Stimulated activated CD4-positive, alpha-beta T cell treated with anti-CD3 and anti-CD28 coated beads, Interleukin-4, amount 100 ng/mL, for 4 hours (primary cell): ENCODE results near the gene HSD17B14.

ENCODE experiments used
- DNase-seq, 2 experiments: peaks; one replicate each; pipeline ENCODE4 v3.0.0-alpha.2; 2020

The HSD17B14 gene

DNA sequence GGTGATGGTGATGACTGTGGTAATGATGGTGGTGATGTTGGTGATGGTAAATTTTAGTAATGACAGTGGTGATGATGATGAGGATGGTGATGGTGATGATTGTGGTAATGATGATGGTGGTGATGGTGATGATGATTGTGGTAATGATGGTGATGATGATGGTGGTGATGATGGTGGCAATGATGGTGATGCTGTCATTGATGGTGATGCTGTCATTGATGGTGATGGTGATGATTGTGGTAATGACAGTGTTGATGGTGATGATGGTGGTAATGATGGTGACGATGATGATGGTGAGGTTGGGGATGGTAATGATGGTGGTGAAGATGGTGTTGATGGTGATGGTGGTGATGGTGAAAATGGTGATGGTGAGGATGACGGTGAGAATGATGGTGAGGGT, 13.8 kb downstream of the HSD17B14 start:
- DNase-seq, result no peak

DNA sequence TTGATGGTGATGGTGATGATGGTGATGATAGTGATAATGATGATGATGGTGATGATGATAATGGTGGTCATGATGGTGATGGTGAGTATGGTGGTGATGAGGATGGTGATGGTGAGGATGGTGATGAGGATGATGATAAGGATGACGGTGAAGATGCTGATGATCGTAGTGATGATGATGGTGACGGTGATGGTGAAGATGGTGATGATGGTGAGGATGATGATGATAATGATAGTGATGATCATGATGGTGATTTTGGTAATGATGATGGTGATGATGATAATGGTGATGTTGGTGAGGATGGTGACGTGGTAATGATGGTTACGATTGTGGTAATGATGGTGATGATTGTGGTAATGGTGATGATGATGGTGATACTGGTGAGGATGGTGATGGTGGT, 14.7 kb downstream of the HSD17B14 start:
- DNase-seq, result no peak

DNA sequence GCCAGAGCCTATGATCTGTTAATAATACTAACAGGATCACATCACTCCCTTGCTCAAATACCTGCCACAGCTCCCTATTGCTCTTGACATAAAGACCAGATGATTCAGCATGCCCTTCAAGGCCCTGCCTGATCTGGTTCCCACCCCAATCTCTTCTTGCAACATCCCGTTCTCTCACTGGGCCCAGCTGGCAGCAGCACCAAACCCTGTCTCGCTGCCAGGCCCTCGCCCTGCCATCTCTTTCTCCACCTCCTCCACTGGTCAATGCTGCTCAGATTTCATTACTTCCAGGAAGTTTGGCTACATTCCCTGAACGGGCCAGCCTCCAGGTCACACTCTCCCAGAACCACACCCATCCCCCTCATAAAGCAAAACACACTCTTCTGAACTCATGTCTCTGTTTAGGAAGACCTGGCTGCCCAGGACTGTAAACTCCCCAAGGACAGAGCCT, 16.9 kb downstream of the HSD17B14 start:
- no peak for DNase-seq

DNA sequence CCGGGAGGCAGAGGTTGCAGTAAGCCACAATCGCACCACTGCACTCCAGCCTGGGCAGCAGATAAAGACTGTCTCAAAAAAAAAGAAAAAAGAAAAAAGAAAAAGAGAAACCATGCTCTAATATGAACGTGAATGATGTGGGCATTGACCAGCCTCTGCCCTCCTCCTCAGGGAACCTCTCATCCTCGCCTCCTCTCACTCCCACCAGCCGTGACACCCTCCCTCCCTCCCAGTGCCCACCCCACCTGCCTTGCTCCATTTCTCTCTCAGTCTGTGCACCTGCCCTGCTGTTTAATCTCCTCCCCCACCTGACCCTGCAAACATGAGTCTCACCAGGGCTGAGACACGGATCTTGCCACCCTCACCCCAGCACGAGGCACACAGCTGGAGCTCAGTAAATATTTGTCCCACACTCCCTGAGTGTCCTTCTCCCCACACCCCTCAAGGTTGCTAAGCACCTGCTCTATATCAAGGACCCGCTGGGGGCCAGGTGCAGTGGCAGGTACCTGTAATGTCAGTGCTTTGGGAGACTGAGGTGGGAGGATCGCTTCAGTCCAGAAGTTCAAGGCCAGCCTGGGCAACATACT, 18.0 kb downstream of the HSD17B14 start:
- no peak for DNase-seq

DNA sequence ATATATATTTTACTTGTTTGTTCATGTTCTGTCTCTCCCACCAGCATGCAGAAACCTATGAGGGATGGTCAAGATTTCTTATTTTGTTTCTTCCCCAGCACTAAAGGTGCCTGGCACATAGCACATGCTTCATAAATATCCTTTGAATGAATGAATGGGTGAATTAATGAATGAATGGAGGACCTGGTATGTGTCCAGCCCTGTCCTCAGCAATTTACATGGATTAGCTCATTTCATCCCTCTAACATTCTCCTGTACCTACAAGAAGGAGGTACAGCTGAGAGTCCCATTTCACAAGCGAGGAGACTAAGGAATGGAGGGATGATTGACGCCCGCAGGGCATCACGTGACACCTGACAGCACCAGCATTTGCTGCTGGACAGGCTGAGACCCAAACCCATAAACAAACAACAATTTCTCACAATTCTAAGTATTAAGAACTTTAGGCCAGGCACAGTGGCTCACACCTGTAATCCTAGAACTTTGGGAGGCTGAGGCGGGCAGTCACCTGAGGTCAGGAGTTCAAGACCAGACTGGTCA, 18.6 kb downstream of the HSD17B14 start:
- DNase-seq, result no peak

DNA sequence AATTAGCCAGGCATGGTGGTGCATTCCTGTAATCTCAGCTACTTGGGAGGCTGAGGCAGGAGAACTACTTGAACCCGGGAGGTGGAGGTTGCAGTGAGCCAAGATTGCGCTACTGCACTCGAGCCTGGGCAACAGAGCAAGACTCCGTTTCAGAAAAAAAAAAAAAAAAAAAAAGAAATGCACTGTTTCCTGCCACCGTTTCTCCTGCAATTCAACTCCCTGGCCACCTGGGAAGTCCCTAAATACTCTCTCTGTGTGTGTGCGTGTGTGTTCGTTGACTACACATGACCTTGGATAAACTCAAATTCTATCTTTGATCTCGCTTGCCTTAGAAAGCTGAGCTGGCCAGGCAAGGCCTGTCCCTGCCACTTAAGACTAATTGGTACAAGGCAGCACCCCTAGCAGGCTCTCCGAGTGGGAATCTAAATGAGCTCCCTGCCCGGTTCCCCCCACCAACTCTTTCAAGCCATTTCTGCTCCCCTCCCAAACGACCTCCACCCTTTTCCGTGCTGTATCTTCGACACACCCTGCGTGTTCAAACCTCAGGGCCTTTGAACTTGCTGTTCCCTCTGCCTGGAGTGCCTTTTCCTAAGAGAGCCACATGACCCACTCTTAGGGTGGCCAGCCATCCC, 20.3 kb downstream of the HSD17B14 start:
- no peak for DNase-seq

DNA sequence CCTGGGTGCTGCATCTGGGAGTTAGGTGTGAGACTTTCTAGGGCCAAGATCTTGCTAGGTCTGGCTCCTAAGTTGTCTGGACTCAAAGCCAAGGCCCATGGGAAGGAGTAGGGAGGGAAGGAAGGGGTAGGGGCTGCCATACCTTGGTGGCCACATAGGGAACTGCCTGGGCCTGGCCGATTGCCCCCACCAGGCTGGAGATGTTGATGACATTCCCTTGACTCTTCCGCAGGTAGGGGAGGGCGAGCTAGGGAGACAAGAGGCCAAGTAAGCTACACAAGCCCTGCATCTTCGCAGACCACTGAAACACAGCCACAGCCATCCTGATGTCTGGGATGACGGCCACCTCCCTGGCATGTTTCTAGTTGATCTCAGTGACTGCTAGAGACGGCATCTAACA, 21.4 kb downstream of the HSD17B14 start:
- DNase-seq, result no peak

DNA sequence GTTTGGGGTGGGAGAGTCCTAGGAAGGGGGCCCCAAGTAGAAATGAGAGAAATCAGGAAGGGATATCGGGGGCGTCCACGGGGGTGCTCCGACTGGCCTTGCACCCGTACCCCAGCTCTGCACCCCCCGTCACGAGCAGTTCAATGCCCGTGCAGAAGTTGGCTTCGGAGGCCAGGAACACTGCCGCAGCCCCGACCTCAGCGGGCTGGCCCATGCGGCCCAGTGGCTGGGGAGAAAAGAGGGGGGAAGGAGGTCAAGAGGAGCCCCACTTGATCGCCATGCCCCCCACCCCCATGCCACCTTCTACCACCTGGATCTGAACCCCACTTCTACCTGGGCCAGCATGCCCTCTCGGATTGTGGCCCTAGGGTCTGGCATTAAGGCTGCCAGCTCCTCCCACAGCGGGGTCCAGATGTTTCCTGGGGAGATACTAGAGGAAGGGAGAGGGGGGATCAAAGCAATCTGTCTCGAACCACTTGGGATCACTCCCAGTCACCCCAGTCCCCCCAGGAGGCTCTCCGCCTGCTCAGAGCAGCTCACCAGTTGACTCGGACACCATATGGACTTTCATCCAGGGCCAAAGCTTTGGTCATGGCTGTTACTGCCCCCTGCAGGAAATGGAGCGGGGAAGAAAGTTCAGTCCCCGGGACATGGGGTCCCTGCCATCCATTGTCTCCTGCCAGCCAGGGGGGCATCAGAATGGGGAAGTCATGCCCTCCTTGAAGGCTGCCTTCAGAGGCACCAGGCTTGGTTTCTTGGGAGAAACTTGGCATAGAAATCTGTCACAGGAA, 23.0 kb downstream of the HSD17B14 start:
- no peak for DNase-seq

DNA sequence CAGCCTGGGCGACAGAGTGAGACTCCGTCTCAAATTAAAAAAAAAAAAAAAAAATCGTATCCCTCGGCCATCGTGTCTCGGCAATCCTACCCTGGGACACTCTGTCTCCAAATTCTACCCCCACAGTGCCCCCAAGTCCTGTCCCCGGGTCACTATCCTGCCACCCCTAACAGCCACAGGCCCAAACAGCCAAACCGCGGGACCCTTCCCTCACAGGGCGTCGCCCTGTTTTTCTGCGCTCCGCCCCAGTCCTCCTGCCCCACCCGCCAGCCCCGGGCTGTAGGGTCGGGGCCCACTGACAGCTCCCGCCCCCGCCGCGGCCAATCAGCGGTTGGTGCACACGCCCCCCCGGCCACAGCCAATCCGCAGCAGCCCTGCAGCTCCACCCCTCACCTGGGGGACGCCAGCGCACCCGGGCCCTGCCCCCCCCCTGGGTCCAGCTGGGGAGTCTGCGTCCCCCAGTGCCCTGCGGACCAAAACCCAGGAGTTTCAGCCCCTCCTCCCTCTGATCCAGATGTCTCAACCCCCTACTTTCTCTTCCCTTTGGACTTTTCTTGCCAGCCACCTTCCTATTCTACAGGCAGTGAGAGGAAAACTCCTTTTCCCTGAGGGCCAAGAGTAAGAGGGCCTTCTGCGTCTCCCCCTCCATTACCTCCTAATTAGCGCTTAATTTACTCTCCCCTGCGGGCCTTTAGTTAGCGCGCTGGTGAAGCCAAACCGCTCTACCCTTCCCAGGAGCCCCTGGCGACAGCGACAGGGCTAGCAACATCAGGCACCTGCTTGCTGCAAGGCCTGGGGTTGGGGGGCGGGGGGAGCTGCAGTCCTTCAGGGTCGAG, 24.0 kb downstream of the HSD17B14 start:
- peak; percentile 50 to 66 for DNase-seq

DNA sequence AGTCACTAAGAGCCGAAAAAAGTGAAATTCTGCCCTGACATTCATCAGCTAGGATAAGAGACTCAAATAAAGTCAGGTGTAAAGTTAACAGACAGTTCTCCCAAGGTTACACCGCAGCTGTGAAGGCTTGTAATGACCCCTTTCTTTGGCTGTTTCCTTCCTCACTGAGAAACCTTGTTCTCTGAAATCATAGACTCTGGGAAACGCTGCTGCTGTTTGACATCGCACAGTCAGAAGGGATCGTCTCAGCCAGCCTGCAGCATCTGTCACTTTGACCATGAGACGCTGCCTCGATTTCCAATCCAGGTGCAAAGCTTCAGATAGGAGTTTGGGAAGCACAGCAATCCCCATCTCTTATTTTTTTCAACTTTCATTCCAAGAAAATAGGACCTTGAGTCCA, 26.1 kb downstream of the HSD17B14 start:
- DNase-seq, result no peak

DNA sequence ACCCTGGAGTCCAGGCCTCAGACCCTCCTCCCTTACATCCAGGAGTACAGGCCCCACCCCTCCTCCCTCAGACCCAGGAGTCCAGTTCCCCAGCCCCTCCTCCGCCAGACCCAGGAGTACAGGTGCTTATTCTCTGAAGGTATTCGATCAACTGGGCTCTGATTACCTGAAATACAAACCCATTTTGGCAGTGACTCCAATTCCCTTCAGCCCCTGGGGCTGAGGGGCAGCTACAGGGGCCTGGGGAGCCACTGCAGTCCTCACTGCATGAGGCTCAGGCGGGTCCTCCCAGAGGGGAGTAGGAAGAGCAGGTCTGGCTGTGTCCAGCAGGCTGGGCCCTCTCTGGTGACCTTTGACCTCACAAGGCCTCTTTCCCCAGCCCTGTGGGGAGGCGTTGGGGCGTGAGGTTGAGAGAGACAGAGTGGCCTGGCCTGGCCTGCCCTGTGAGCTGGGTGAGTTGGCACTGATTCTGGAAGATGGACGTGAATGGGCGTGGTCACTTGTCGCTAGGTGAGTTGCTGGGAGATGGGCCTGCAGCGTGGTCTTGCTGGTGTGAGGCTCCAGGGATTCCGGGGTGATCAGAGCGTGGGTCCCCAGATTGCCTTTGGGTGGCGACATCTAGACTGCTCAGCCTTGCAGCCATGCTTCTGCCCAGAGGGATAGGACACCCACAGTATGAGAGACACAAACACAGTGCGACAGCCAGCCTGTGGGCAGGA, 28.5 kb downstream of the HSD17B14 start:
- DNase-seq, result no peak

DNA sequence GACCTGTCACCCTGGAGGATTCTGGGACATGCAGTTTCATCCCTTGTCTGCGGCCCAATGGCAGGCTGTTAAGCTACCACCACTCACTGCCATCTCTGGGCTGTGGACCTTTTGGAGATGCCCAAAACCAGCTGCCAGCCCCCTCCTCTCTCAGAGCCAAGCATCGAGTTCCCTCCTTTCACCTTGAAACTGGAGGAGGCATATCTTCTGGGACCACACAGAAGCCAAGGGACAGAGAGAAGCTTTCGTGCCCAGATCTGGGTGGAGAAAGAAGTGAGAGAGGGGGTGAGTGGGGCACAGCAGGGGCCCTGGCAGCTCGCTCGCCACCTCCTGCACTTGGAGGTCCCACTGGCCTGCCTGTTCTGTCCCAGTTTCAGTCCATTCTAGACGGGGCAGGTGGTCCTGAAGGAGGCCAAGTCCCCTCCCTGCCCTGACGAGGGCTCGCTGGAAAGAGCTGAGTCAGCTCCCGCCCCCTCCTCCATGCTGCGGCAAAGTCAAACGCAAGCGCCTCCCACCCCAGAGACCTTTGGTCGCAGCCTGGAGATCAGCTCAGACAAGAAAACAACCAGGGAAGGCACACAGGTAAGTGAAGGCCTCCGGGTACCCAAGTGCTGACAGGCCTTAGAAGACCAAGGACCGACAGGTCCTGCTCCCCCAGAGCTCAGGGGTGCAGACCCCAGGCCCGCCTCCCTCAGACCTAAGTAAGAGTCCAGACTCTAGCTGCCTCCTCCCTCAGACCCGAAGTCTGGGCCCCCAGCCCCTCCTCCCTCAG, 29.3 kb downstream of the HSD17B14 start:
- DNase-seq, result no peak

DNA sequence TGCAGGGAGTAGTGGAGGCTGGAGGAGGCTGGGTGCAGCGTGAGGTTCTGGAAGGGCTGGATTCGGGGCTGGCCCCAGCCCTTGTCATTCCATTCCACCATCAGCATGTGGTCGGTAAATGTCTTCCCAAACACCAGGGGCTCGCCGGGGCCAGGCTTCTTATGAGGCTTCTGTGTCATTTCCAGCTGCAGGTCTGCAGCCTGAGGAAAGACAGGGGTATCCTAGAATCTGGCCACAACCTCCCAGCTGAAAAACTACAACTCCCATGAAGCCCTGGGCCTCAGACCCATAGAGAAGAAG, 29.8 kb downstream of the HSD17B14 start:
- DNase-seq, result peak in 1 of 2 experiments; percentile 21

DNA sequence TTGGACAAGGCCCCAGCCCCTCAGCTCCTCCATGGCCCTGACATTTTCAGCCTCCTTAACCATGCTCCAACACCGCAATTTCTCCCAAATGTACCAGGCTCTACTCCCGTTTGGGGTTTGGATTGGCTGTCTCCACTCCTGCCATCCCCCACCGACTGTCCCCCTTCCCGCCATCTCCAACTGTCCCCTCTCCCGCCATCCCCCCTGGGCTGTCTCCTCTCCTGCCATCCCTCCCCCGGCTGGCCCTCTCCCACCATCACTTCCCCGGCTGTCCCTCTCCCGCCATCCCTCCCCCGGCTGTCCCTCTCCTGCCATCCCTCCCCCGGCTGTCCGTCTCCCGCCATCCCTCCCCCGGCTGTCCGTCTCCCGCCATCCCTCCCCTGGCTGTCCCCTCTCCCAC, 30.8 kb downstream of the HSD17B14 start:
- DNase-seq, result no peak

DNA sequence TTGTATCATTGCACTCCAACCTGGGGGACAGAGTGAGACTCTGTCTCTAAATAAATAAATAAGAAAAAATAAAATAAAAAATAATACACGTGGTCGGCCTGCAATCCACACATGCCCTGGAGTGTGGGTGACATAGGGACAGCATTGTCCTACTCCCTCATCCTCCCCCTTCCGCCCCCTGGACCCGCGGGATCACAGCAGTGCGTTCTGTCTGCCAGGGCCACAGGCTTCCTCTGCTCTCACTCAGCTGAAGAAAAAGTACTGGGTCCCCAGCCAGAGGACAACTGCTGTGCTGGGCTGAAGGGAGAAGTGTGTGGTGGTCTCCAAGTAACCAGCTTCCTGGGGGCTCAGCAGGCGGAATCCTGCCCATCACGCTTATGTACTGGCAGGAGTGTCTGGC, 31.8 kb downstream of the HSD17B14 start:
- DNase-seq, result no peak

DNA sequence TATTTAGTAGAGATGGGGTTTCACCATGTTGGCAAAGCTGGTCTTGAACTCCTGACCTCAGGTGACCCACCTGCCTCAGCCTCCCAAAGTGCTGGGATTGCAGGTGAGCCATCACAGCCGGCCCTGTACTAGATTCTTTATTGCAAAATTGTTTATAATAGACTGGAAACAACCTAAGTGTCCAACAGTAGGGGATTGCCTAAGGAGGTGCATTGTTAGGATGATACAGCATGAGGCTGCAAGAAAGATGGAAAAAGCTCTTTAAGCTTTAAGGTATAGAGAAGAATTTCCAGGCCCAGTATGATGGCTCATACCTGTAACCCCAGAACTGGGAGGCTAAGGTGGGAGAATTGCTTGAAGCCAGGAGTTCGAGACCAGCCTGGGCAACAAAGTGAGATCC, 33.7 kb downstream of the HSD17B14 start:
- no peak for DNase-seq

DNA sequence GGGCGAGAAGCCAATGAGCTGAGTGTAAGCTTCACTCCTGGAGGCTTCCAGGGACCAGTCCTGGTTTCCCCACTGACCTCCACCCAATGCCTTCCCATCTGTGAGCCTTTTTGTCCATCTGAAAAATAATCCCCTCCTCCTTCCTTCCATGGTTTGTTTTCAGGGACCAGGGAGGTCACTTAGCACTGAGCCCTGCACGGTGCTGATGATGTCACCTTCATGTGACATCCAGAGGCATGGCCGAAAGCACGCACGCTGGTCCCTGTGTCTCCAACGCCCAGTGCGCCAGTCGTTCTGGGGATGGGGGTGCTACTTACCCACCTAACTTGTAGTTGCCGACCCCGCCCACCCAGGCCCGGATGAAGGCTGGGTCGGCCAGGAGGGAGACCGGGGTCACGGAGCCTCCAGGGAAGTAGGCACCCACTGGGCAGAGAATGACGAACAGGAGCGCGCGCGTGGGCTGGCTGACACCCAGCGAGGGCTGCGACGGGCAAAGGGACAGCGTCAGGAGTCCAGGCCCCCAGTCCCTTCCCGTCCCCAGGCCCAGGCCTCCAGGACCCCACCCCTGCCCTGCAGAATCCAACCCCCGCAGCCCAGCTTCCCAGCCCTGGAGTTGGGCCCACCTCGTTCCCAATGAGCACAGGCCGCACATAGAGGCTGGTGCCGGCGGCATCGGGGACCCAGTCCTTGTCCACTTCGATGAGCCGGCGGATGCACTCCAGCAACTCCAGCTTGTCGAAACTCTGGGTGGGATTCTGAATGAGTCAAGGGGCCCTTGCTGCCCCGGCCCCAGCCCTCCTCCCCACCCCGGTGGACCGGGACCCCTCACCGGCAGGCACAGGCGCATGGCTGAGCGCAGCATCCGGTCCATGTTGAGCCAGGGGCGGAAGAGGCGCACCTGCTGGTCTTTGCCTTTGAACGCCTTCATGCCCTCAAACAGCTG, 36.7 kb downstream of the HSD17B14 start:
- no peak for DNase-seq

DNA sequence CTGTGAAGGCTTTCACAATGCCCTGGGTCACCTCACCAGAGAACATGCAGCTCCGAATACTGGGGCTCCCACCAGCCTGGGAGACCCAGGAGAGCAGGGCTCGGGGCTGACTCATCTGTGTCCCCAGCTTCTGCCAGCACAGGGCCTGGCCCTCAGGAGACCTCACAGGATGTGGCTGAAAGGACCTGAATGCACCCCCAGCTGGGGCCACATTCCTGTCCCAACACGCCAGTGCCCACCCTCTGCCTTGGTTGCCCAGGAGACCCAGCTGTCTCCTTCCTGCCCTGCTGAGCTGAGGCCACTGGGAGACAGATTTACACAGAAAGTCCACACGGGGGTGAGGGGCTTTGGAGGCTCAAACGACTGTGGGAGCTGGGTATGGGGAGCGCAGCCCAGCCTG, 37.4 kb downstream of the HSD17B14 start:
- no peak for DNase-seq

DNA sequence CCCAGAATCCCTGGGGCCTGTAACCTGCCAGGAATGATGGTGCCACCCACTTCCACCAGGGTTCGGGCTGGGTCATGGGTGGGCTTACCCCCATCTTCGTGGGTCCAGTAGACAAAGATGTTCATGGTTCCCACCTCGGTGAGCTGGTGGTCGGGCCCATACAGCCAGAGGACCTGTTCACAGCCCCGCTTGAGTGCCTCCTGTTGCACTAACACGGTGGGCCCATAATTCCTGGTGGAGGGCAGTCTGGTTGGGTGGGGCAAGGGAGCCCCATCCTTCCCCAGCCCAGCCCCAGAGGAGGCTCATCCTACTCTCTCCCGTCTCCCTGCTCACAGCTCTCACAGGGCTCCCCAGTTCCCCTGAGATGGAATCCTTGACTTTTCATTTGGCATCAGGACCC, 39.2 kb downstream of the HSD17B14 start:
- no peak for DNase-seq

DNA sequence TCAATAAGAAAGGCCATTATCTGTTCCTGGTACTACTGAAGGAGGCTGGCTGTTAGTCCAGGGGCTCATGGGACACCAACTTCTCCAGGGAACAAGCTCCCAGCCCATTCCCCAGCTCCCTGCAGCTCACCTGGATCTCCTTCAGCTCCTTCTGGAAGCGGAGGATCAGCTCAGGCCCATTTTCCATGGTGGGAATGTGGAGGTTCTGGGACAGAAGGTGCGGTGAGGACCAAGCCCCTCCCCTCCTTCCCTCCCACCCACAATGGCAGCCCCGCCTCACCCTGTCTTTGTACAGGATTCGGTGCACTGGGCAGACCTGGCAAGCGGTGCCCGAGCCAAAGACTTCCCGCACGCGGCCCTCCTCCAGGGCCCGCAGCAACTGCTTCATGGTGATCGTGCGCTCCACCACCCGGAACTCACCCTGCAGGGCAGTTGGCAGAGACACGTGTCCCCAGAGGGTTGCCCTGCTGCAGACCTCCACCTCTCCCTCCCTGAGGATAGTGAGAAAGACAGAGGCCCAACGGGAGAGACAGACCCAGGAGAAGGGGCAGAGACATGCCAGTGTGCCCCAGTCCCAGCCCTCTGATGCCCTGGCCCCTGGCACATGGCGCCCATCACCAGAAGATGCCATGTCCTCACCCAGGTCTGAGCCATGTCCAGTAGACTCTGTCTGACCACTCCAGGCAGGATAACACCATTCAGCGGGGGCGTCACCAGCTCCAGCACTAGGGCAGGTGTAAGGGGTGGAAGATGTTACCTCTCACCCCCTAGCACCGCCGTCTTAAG, 39.8 kb downstream of the HSD17B14 start:
- no peak for DNase-seq
